Limb (tissue), 2 donors: ENCODE data around the gene UBFD1.
"Not testable (repeated sequence)": the region's sequence is repeated elsewhere in the genome, so short reads cannot be mapped to it uniquely, and the experiment has no call there.

Source experiments
- DNase-seq, 2 donors: peaks; one replicate each; pipeline ENCODE4 v3.0.0-alpha.2; 2016; ENCODE audit errors: extremely low spot score in 2 of 2

Gene UBFD1

DNA sequence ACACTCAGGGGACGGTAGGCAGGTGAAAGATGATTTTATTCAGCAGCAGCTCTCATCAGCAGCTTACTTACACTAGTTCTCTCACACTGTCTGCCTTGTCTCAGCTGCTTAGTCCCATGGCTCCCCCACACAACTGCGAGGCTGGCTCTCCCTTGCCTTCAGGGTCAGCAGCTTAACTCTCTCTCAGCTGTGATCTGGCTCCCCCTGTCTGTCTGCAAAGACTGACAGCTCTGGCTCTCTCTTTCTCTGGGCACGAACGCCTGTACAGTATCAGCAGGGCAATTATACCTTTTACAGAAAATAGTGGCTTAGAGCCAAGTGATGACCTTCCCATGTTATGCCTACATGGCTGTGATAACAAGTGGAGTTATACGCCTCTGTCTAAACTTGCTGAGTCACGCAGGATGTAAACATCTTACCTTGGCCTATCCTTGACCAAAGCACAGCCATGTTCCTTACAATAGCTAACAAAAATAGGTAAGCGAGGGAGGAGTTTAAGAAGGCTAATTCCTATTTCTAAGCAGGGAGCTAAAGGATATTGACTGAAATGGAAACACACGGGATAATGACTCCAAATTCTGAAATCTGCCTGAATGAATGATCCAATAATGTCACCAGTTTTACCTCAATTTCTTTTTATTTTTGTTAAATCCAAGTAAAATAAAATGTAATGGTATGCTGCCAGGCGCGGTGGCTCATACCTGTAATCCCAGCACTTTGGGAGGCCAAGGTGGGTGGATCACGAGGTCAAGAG is 39.7 kb downstream of the UBFD1 start:
- DNase-seq: no peak

GRCh38 chr16:23607726-23608125 is 50.2 kb downstream of the UBFD1 start:
- DNase-seq: no peak

- DNase-seq: no peak
Observed at GRCh38 chr16:23608194-23608593, 50.7 kb downstream of the UBFD1 start.

GRCh38 chr16:23609929-23610328 is 52.4 kb downstream of the UBFD1 start:
- DNase-seq: no peak

GRCh38 chr16:23610905-23611304 is 53.4 kb downstream of the UBFD1 start:
- DNase-seq: not testable (repeated sequence)

- no peak for DNase-seq
Observed at GRCh38 chr16:23611936-23612335, 54.4 kb downstream of the UBFD1 start.

DNA sequence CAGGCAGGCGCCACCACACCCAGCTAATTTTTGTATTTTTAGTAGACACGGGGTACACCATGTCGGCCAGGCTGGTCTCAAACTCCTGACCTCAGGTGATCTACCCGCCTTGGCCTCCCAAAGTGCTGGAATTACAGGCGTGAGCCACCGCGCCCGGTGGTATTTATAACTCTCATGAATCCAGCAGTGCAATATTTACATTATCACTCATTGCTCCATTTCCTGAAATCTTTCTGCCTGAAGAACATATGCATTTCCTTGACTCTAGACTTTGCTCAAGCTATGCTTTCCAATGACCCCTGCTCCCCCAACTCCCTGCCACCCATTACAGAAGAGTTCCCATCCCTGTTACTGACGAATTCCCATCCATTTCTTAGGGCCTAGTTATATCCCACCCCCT is 58.3 kb downstream of the UBFD1 start:
- no peak for DNase-seq
